K562 (cell line): ENCODE results near the gene B3GALT5. TPM values are rescaled to one million over a fixed set of nuclear protein-coding genes. Genes with fewer than 3 reads are reported as not detected.

Source experiments
- ATAC-seq: fragments of 200-7000 bp; cut with Tn5 transposase; 3 replicates; pipeline ENCODE4 v1.9.1; 2020; ENCODE audit warnings: moderate library complexity
- BruUV-seq: library from RNA; stranded (reverse); fragments of 400-500 nt; replicated peaks from 2 replicates; lab custom pipeline; 2021; lab: Mats Ljungman, UMichigan
- CTCF ChIA-PET: fragments of 300-600 bp; formaldehyde crosslinking; extraction: SDS; loops from one replicate; lab custom pipeline; 2021; ENCODE audit warnings: low intra/inter-chr PET ratio; lab: Yijun Ruan, JAX
- POLR2A ChIA-PET: fragments of 300-600, 350-650 bp; sonication (Branson Sonifier 250); formaldehyde crosslinking; extraction: SDS; loops from one replicate; lab custom pipeline; 2021; ENCODE audit warnings: antibody characterized with exemption, inconsistent platforms; lab: Yijun Ruan, JAX
- DNase-seq, 4 experiments: peaks; one replicate each; pipeline versions ENCODE4 v3.0.0 to v3.0.0-alpha.2; 2011 to 2018; ENCODE audit warnings: low spot score in 3 of 4, mixed read lengths in 3 of 4; ENCODE audit errors: extremely low read depth in 1 of 4
- FAIRE-seq: peaks from 2 replicates; lab custom pipeline; 2011; peaks lifted over from hg19 to GRCh38; lab: Jason Lieb, UNC
- H2AFZ ChIP-seq: 2 replicates; pipeline ENCODE4 v1.6.0; 2011; ENCODE audit warnings: low read depth, low read length, control low read depth, inconsistent platforms
- H3K27ac ChIP-seq: fragments of 200-600 bp; 3 replicates; pipeline ENCODE4 v1.8.0; 2011; ENCODE audit warnings: low read depth, mild to moderate bottlenecking, control low read depth, inconsistent platforms, low read length, moderate library complexity, mixed read lengths; ENCODE audit errors: extremely low read depth
- H3K27me3 ChIP-seq, 2 experiments: fragments of 300-600 bp in 1 of 2; 2 replicates in 1 of 2; 3 replicates in 1 of 2; pipeline versions ENCODE4 v1.6.0 to v1.8.0; 2011; ENCODE audit warnings: inconsistent platforms in 2 of 2, low read length in 2 of 2, mild to moderate bottlenecking in 1 of 2, mixed read lengths in 1 of 2, moderate library complexity in 1 of 2; ENCODE audit not compliant: control insufficient read depth in 2 of 2, insufficient read depth in 2 of 2
- H3K36me3 ChIP-seq: fragments of 300-600 bp; 3 replicates; pipeline ENCODE4 v1.8.0; 2011; ENCODE audit warnings: mild to moderate bottlenecking, low read length, inconsistent platforms; ENCODE audit not compliant: control insufficient read depth, insufficient read depth
- H3K4me1 ChIP-seq, 2 experiments: fragments of 200-600 bp in 1 of 2; replicated peaks in 1 of 2; 2 replicates in 1 of 2; 3 replicates in 1 of 2; pipeline versions ENCODE4 v1.5.1 to v1.8.0; 2011; ENCODE audit warnings: inconsistent platforms in 2 of 2, low read length in 2 of 2, mild to moderate bottlenecking in 1 of 2, mixed read lengths in 1 of 2, moderate library complexity in 1 of 2; ENCODE audit not compliant: control insufficient read depth in 2 of 2, insufficient read depth in 2 of 2
- H3K4me2 ChIP-seq: 2 replicates; pipeline ENCODE4 v1.6.1; 2011; ENCODE audit warnings: low read length, control low read depth, inconsistent platforms, mixed read lengths; ENCODE audit not compliant: insufficient read depth
- H3K4me3 ChIP-seq: fragments of 200-600 bp; sonication (generic), shearing (Covaris generic); 2 replicates; pipeline ENCODE4 v1.5.1; 2016; ENCODE audit warnings: control low read depth, inconsistent platforms
- H3K79me2 ChIP-seq: fragments of 200-600 bp; 3 replicates; pipeline ENCODE4 v1.8.0; 2011; ENCODE audit warnings: low read length, inconsistent platforms; ENCODE audit not compliant: control insufficient read depth, insufficient read depth
- H3K9ac ChIP-seq, 2 experiments: 2 replicates each; pipeline versions ENCODE4 v1.6.0 to v1.6.1; 2011; ENCODE audit warnings: low read depth in 2 of 2, low read length in 2 of 2, control low read depth in 1 of 2, inconsistent platforms in 1 of 2, mild to moderate bottlenecking in 1 of 2, mixed read lengths in 1 of 2; ENCODE audit not compliant: insufficient read depth in 1 of 2
- H3K9me1 ChIP-seq: one replicate; pipeline ENCODE4 v1.6.0; 2011; ENCODE audit warnings: inconsistent platforms, mild to moderate bottlenecking, low read length, moderate library complexity; ENCODE audit not compliant: control insufficient read depth, insufficient read depth
- H3K9me3 ChIP-seq: replicated peaks from 2 replicates; pipeline ENCODE4 v1.5.1; 2011; ENCODE audit warnings: low read depth, low read length, inconsistent platforms; ENCODE audit not compliant: control insufficient read depth, insufficient read depth
- H4K20me1 ChIP-seq: replicated peaks from 2 replicates; pipeline ENCODE4 v1.6.1; 2011; ENCODE audit warnings: low read length, inconsistent platforms, mixed read lengths; ENCODE audit not compliant: control insufficient read depth, insufficient read depth
- E2F3 ChIP-seq: fragments of 250-450 bp; sonication (Bioruptor Pico); IDR thresholded peaks from 2 replicates; pipeline ENCODE4 v1.4.0; 2020; ENCODE audit warnings: mild to moderate bottlenecking
- EWSR1 ChIP-seq: fragments of 450-650 bp; IDR thresholded peaks from 2 replicates; pipeline ENCODE4 v1.6.1; 2018; ENCODE audit warnings: borderline replicate concordance, mild to moderate bottlenecking, low read depth, moderate library complexity; ENCODE audit not compliant: partially characterized antibody
- NFXL1 ChIP-seq: fragments of 450-650 bp; formaldehyde crosslinking; IDR thresholded peaks from 2 replicates; pipeline ENCODE4 v1.4.0; 2021; ENCODE audit warnings: mild to moderate bottlenecking
- RBBP5 ChIP-seq: fragments of 200-600 bp; sonication (generic); IDR thresholded peaks from 2 replicates; pipeline ENCODE4 v1.6.1; 2012; ENCODE audit warnings: borderline replicate concordance, mild to moderate bottlenecking, low read length, control low read depth, inconsistent platforms; ENCODE audit not compliant: insufficient read depth, poor library complexity, severe bottlenecking
- STAT6 ChIP-seq: sonication (generic); formaldehyde crosslinking; IDR thresholded peaks from 2 replicates; pipeline ENCODE4 v1.8.1; 2023; ENCODE audit warnings: mild to moderate bottlenecking, missing genetic modification reagents
- SUPT5H ChIP-seq: fragments of 450-650 bp; IDR thresholded peaks from 2 replicates; pipeline ENCODE4 v1.6.1; 2016
- XRCC5 ChIP-seq: fragments of 200-400 bp; formaldehyde crosslinking; IDR thresholded peaks from 2 replicates; pipeline ENCODE4 v1.6.1; 2017; ENCODE audit warnings: low read depth, mild to moderate bottlenecking, low read length
- ZNF644 ChIP-seq: fragments of 200-800 bp; sonication (Bioruptor generic); IDR thresholded peaks from 2 replicates; pipeline ENCODE4 v1.6.1; 2016; ENCODE audit warnings: low read depth, missing genetic modification characterization, missing compliant biosample characterization
- WGBS: fragments of 100-300 bp; shearing (Covaris generic); methylation state at CpG from one replicate; pipeline ENCODE4 v1.1.6; 2016; ENCODE audit warnings: low coverage, mixed read lengths; ENCODE audit not compliant: insufficient coverage; ENCODE audit errors: missing lambda C conversion rate; 5-methylcytosine and 5-hydroxymethylcytosine counted together
- in situ Hi-C: fragments of 300-500 bp; cut with MboI; formaldehyde crosslinking; loops from 4 replicates; pipeline ENCODE4 v1.15.0; 2018; ENCODE audit warnings: inconsistent platforms, mixed read lengths
- intact Hi-C: fragments of 100-400 bp; cut with micrococcal nuclease; formaldehyde crosslinking; loops from 2 replicates; pipeline ENCODE4 v1.14.2; 2022
- polyA plus RNA-seq, 8 experiments: library from polyadenylated mRNA; depleted of rRNA in 4 of 8; stranded (reverse) in 5 of 8; unstranded in 3 of 8; fragments of >200 nt; fragmentation: Nextera tagmentation in 2 of 8; fragmentation: Illumina TruSeq in 1 of 8; extraction: Ambion mirVana in 2 of 8; extraction: Trizol in 1 of 8; gene quantifications; 2 replicates each; pipeline versions ENCODE4 v1.2.1 to v1.2.3, GENCODE V29; 2011 to 2014; ENCODE audit warnings: inconsistent platforms in 1 of 8, missing spikeins in 1 of 8
- total RNA-seq, 7 experiments: library from RNA; depleted of rRNA in 6 of 7; stranded (reverse); fragments of >200 nt in 6 of 7; fragmentation: Illumina TruSeq in 2 of 7; extraction: Trizol in 2 of 7; gene quantifications; 2 replicates each; pipeline versions ENCODE4 v1.2.1 to v1.2.3, GENCODE V29; 2011 to 2021; ENCODE audit warnings: low replicate concordance in 1 of 7
- TF ChIP-seq, protein P1 (sequence below): fragments of 450-650 bp; formaldehyde crosslinking; IDR thresholded peaks from 2 replicates; pipeline ENCODE4 v1.4.0; 2020; ENCODE audit warnings: mild to moderate bottlenecking, moderate library complexity

The B3GALT5 gene
- total and polyA plus RNA-seq, 9 of the 15 experiments (the other 6 are each of a cell fraction or from before 2014, with no cell fraction given) = 0.02 TPM; not detected in 8

DNA sequence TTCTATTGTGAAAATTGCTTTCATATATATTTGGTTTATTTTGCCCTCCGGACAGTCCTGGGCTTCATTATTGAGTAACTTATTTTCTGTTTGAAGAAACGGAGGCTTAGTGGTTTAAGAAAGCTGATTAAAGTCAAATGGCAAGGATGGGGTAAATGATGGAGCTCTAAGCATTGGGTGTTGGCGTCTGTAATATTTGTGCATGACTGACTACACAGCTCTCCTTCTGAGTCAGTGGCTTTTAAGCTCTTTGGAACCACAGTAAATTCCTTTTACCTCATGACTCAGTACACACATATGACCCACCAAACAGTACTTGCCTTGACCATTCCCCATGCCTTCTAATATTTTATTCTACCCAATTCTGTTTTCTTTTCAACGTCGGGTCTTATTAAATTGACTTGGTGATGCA is 21.0 kb downstream of the B3GALT5 start (continued):
- TF ChIP-seq ZNF644 (tag) (no peak), E2F3 (CRISPR knock-in tag) (no peak), XRCC5 (no peak), SUPT5H (no peak)

DNA sequence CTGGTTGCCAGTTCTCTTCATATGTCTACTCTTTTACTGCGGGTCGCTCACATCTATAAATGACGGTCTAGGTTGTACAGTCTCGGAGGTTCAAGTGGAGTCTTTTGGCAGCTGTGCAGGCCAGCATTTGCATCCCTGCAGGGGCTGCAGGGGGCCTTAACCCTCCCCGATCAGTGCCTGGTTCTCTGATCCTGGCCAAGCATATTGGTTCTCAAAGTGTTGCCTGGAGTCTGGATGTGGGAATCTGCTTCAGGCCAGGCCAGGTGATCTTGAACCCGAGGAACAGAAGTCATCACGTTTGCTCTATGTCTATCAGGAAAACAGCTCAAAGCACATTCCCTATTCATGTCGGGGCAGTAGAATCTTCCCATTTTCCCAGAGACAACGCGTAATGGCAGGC is 21.8 kb downstream of the B3GALT5 start:
- no peaks in the 10 kb centered on the region for H3K36me3 ChIP-seq
- H2AFZ ChIP-seq = no peak overlapping the region
- peaks cover 27 to 37% of the 10 kb centered on the region in 2 experiments for H3K27me3 ChIP-seq
- no peak overlapping the region for H3K9ac ChIP-seq
- in situ Hi-C loops (no loop called here), intact Hi-C loops (no loop called here)
- H3K27ac ChIP-seq = no peak overlapping the region
- no peaks in the 10 kb centered on the region for H3K79me2 ChIP-seq
- FAIRE-seq = no peak
- POLR2A ChIA-PET = no interaction called here
- CTCF ChIA-PET = no interaction called here
- H3K9me3 ChIP-seq = no peaks in the 10 kb centered on the region
- no peaks in the 10 kb centered on the region for H4K20me1 ChIP-seq
- H3K9me1 ChIP-seq = no peaks in the 10 kb centered on the region
- no peak for ATAC-seq
- no peak for TF ChIP-seq STAT6 (CRISPR knock-in tag)
- no peak for TF ChIP-seq RBBP5
- TF ChIP-seq, protein P1, sequence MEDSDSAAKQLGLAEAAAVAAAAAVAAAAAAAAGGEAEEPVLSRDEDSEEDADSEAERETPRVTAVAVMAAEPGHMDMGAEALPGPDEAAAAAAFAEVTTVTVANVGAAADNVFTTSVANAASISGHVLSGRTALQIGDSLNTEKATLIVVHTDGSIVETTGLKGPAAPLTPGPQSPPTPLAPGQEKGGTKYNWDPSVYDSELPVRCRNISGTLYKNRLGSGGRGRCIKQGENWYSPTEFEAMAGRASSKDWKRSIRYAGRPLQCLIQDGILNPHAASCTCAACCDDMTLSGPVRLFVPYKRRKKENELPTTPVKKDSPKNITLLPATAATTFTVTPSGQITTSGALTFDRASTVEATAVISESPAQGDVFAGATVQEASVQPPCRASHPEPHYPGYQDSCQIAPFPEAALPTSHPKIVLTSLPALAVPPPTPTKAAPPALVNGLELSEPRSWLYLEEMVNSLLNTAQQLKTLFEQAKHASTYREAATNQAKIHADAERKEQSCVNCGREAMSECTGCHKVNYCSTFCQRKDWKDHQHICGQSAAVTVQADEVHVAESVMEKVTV (CRISPR knock-in tag) = no peak
- no peak for TF ChIP-seq NFXL1
- TF ChIP-seq EWSR1 = no peak
- 2% methylated on average over 10 of the region's 10 CpGs for WGBS
- no peak overlapping the region for H3K4me3 ChIP-seq
- no TSS peak for BruUV-seq
- H3K4me2 ChIP-seq = no peak overlapping the region
- no peaks in the 10 kb centered on the region for H3K4me1 ChIP-seq
- DNase-seq = no peak
